HEK293 (cell line): Measurements from ENCODE around the gene WRNIP1.

Source experiments
- CTCF ChIA-PET: fragments of 350-600 bp; formaldehyde crosslinking; extraction: SDS; loops from one replicate; lab custom pipeline; 2021; ENCODE audit warnings: antibody characterized with exemption; lab: Yijun Ruan, JAX
- POLR2A ChIA-PET: fragments of 300-600 bp; formaldehyde crosslinking; extraction: SDS; loops from one replicate; lab custom pipeline; 2020; ENCODE audit warnings: antibody characterized with exemption, inconsistent platforms; lab: Yijun Ruan, JAX
- H3K27ac ChIP-seq: fragments of 200-500 bp; sonication (Bioruptor generic); 2 replicates; pipeline ENCODE4 v1.5.1; 2014; ENCODE audit warnings: low read depth, low read length, control low read depth, inconsistent platforms; ENCODE audit errors: extremely low read depth
- H3K36me3 ChIP-seq, 2 experiments: fragments of 200-500 bp in 1 of 2; sonication (Bioruptor generic) in 1 of 2; 1 replicate in 1 of 2; 2 replicates in 1 of 2; pipeline ENCODE4 v1.5.1; 2014 to 2017; ENCODE audit warnings: inconsistent platforms in 2 of 2, low read length in 2 of 2; ENCODE audit not compliant: control insufficient read depth in 2 of 2, insufficient read depth in 1 of 2
- H3K4me1 ChIP-seq: fragments of 200-500 bp; sonication (Bioruptor generic); 2 replicates; pipeline ENCODE4 v1.5.1; 2014; ENCODE audit warnings: mild to moderate bottlenecking, low read length, inconsistent platforms; ENCODE audit not compliant: control insufficient read depth, insufficient read depth
- H3K4me3 ChIP-seq: 2 replicates; pipeline ENCODE4 v1.5.1; 2011; ENCODE audit warnings: low read depth, mild to moderate bottlenecking, control low read depth, low read length, moderate library complexity
- H3K9me3 ChIP-seq: fragments of 200-500 bp; sonication (Bioruptor generic); 2 replicates; pipeline ENCODE4 v1.5.1; 2014; ENCODE audit warnings: low read depth, low read length, inconsistent platforms; ENCODE audit not compliant: control insufficient read depth, insufficient read depth
- KLF16 ChIP-seq: fragments of 450-650 bp; formaldehyde crosslinking; IDR thresholded peaks from 2 replicates; pipeline ENCODE4 v1.5.1; 2017; ENCODE audit warnings: missing biosample characterization, missing genetic modification characterization
- PRDM10 ChIP-seq: fragments of 450-650 bp; formaldehyde crosslinking; IDR thresholded peaks from 2 replicates; pipeline ENCODE4 v1.5.1; 2016; ENCODE audit warnings: missing biosample characterization, missing genetic modification characterization
- PRDM6 ChIP-seq: fragments of 450-650 bp; formaldehyde crosslinking; IDR thresholded peaks from 2 replicates; pipeline ENCODE4 v1.5.1; 2017; ENCODE audit warnings: missing biosample characterization, missing genetic modification characterization
- TCF7L2 ChIP-seq: IDR thresholded peaks from 2 replicates; pipeline ENCODE4 v1.6.1; 2011; ENCODE audit warnings: low read depth, mild to moderate bottlenecking, inconsistent platforms, low read length, moderate library complexity, borderline replicate concordance
- ZBTB7A ChIP-seq: fragments of 450-650 bp; formaldehyde crosslinking; IDR thresholded peaks from 2 replicates; pipeline ENCODE4 v1.5.1; 2016; ENCODE audit warnings: low read depth, missing biosample characterization, missing genetic modification characterization
- ZFP69B ChIP-seq: fragments of 450-650 bp; formaldehyde crosslinking; IDR thresholded peaks from 2 replicates; pipeline ENCODE4 v1.5.1; 2016; ENCODE audit warnings: missing biosample characterization, missing genetic modification characterization
- ZNF138 ChIP-seq: fragments of 450-650 bp; formaldehyde crosslinking; IDR thresholded peaks from 2 replicates; pipeline ENCODE4 v1.5.1; 2016; ENCODE audit warnings: missing biosample characterization, missing genetic modification characterization, borderline replicate concordance
- ZNF175 ChIP-seq: fragments of 450-650 bp; formaldehyde crosslinking; IDR thresholded peaks from 2 replicates; pipeline ENCODE4 v1.5.1; 2016; ENCODE audit warnings: missing biosample characterization, missing genetic modification characterization
- ZNF335 ChIP-seq: fragments of 450-650 bp; formaldehyde crosslinking; conservative IDR thresholded peaks from 2 replicates; pipeline ENCODE4 v1.5.1; 2016; ENCODE audit warnings: missing biosample characterization, missing genetic modification characterization
- ZNF433 ChIP-seq: fragments of 450-650 bp; formaldehyde crosslinking; IDR thresholded peaks from 2 replicates; pipeline ENCODE4 v1.5.1; 2016; ENCODE audit warnings: missing biosample characterization, missing genetic modification characterization, low read depth
- ZNF473 ChIP-seq: fragments of 450-650 bp; formaldehyde crosslinking; IDR thresholded peaks from 2 replicates; pipeline ENCODE4 v1.5.1; 2017; ENCODE audit warnings: missing biosample characterization, missing genetic modification characterization
- ZNF488 ChIP-seq: fragments of 450-650 bp; formaldehyde crosslinking; IDR thresholded peaks from 2 replicates; pipeline ENCODE4 v1.5.1; 2016; ENCODE audit warnings: missing biosample characterization, missing genetic modification characterization
- ZNF501 ChIP-seq: fragments of 450-650 bp; formaldehyde crosslinking; IDR thresholded peaks from 2 replicates; pipeline ENCODE4 v1.5.1; 2016; ENCODE audit warnings: missing biosample characterization, missing genetic modification characterization
- ZNF768 ChIP-seq: fragments of 450-650 bp; formaldehyde crosslinking; IDR thresholded peaks from 2 replicates; pipeline ENCODE4 v1.5.1; 2018; ENCODE audit warnings: missing biosample characterization, mild to moderate bottlenecking, missing genetic modification characterization
- ZNF792 ChIP-seq: fragments of 450-650 bp; formaldehyde crosslinking; IDR thresholded peaks from 2 replicates; pipeline ENCODE4 v1.5.1; 2016; ENCODE audit warnings: missing biosample characterization, missing genetic modification characterization
- ZNF830 ChIP-seq: fragments of 450-650 bp; IDR thresholded peaks from 2 replicates; pipeline ENCODE4 v1.5.0; 2018; ENCODE audit warnings: missing biosample characterization, missing genetic modification characterization, low read depth, mild to moderate bottlenecking, moderate library complexity

The WRNIP1 gene

GRCh38 chr6:2745246-2745645 lies 19.9 kb upstream of the WRNIP1 start:
- CTCF ChIA-PET, result interaction anchor here (0.8 to 1.1 kb wide), 4 partner anchors 9 to 307 kb away, joined by 3 to 5 read pairs (median 4); no protein-coding TSS in a partner anchor

GRCh38 chr6:2746557-2747061 lies 18.6 kb upstream of the WRNIP1 start:
- Histone ChIP-seq H3K9me3 (no peaks in the 10 kb centered on the region), H3K36me3 (no peaks in the 10 kb centered on the region), H3K4me3 (no peak overlapping the region), H3K27ac (no peak overlapping the region), H3K4me1 (peaks cover 16% of the 10 kb centered on the region)
- POLR2A ChIA-PET, result interaction anchor here (1.0 kb wide), 1 partner anchor 243 kb away, joined by 3 read pairs; no protein-coding TSS in a partner anchor
- CTCF ChIA-PET, result interaction anchor here (0.6 to 9.5 kb wide), 4 partner anchors 8 to 268 kb away, joined by 3 to 212 read pairs (median 4); no protein-coding TSS in a partner anchor
- TF ChIP-seq ZNF175 (tag by site-specific recombination), result no peak
- no peak for TF ChIP-seq ZBTB7A (tag by site-specific recombination)
- TF ChIP-seq ZNF433, result no peak
- TF ChIP-seq PRDM6, result peak; percentile 85
- no peak for TF ChIP-seq ZFP69B (tag by site-specific recombination)
- TF ChIP-seq ZNF138, result no peak
- peak; percentile 87; the same call in 1 of the 2 replicates for TF ChIP-seq TCF7L2
- no peak for TF ChIP-seq KLF16
- no peak for TF ChIP-seq ZNF473
- no peak for TF ChIP-seq ZNF488 (tag by site-specific recombination)
- no peak for TF ChIP-seq ZNF792 (tag by site-specific recombination)
- TF ChIP-seq ZNF501 (tag by site-specific recombination), result no peak
- peak; percentile 80 for TF ChIP-seq PRDM10
- no peak for TF ChIP-seq ZNF335

More at GRCh38 chr6:2745246-2745645, 19.9 kb upstream of the WRNIP1 start:
- H3K9me3 ChIP-seq, result no peaks in the 10 kb centered on the region
- POLR2A ChIA-PET, result no interaction called here
- TF ChIP-seq ZNF768 (tag by site-specific recombination) (no peak), ZNF830 (tag by site-specific recombination) (no peak), PRDM10 (peak; percentile 83), PRDM6 (peak; percentile 44; the same call in 1 of the 2 replicates)
- H3K27ac ChIP-seq, result no peak overlapping the region
- H3K4me3 ChIP-seq, result no peak overlapping the region
- no peaks in the 10 kb centered on the region for H3K36me3 ChIP-seq
- peaks cover 13% of the 10 kb centered on the region for H3K4me1 ChIP-seq
